Measurements from ENCODE around the gene RNF180.

GRCh38 chr5:64339769-64340168 lies 174.1 kb downstream of the RNF180 start:
- TF ChIP-seq, protein P1, sequence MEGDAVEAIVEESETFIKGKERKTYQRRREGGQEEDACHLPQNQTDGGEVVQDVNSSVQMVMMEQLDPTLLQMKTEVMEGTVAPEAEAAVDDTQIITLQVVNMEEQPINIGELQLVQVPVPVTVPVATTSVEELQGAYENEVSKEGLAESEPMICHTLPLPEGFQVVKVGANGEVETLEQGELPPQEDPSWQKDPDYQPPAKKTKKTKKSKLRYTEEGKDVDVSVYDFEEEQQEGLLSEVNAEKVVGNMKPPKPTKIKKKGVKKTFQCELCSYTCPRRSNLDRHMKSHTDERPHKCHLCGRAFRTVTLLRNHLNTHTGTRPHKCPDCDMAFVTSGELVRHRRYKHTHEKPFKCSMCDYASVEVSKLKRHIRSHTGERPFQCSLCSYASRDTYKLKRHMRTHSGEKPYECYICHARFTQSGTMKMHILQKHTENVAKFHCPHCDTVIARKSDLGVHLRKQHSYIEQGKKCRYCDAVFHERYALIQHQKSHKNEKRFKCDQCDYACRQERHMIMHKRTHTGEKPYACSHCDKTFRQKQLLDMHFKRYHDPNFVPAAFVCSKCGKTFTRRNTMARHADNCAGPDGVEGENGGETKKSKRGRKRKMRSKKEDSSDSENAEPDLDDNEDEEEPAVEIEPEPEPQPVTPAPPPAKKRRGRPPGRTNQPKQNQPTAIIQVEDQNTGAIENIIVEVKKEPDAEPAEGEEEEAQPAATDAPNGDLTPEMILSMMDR (IDR thresholded peaks at IDR 0.05; ENCODE audit: extremely low read depth in 1 of 2, insufficient read depth in 1 of 2, low read depth in 1 of 2, low read length in 2 of 2) = no peak
- no peak for TF ChIP-seq EZH2 (IDR thresholded peaks at IDR 0.05; ENCODE audit: borderline replicate concordance, low read depth, low read length, severe bottlenecking)
- no peak for TF ChIP-seq POLR2AphosphoS5 (IDR thresholded peaks at IDR 0.05; ENCODE audit: insufficient read depth, low read depth, low read length)
- no peak for TF ChIP-seq GATA2 (IDR thresholded peaks at IDR 0.05; ENCODE audit: insufficient read depth, insufficient read length, low read depth, low read length)

Data from endothelial cell of umbilical vein (primary cell).